Esophagus muscularis mucosa (tissue), 4 donors: ENCODE data around the gene ARL4C. TPM values are rescaled to one million over a fixed set of nuclear protein-coding genes. Genes with fewer than 3 reads are reported as not detected.

Source experiments
- DNase-seq: peaks from one replicate; pipeline ENCODE4 v3.0.0-alpha.2; 2017; ENCODE audit errors: extremely low spot score
- H3K27ac ChIP-seq, 4 donors: fragments of 200-600 bp; sonication (generic); replicated peaks in 1 of 4; 1 replicate in 3 of 4; 2 replicates in 1 of 4; pipeline ENCODE4 v1.5.1; 2016 to 2019; ENCODE audit warnings: mild to moderate bottlenecking in 1 of 4
- H3K27me3 ChIP-seq, 4 donors: fragments of 200-600 bp; sonication (generic); one replicate each; pipeline versions ENCODE4 v1.5.1 to v1.6.0; 2016 to 2019
- H3K36me3 ChIP-seq, 4 donors: fragments of 200-600 bp; sonication (generic); one replicate each; pipeline ENCODE4 v1.5.1; 2016 to 2019
- H3K4me1 ChIP-seq, 4 donors: fragments of 200-600 bp; sonication (generic); one replicate each; pipeline ENCODE4 v1.5.1; 2016 to 2019
- H3K4me3 ChIP-seq, 4 donors: fragments of 200-600 bp; sonication (generic); 1 replicate in 2 of 4; 2 replicates in 2 of 4; pipeline ENCODE4 v1.5.1; 2016 to 2019; ENCODE audit warnings: mild to moderate bottlenecking in 4 of 4, moderate library complexity in 1 of 4
- H3K9me3 ChIP-seq, 4 donors: fragments of 200-600 bp; sonication (generic); 1 replicate in 3 of 4; 2 replicates in 1 of 4; pipeline ENCODE4 v1.5.1; 2016 to 2019
- EP300 ChIP-seq: sonication (generic); formaldehyde crosslinking; IDR thresholded peaks from one replicate; pipeline ENCODE4 v1.6.1; 2017; ENCODE audit warnings: antibody characterized with exemption
- POLR2A ChIP-seq: fragments of 450-650 bp; IDR thresholded peaks from one replicate; pipeline ENCODE4 v1.6.1; 2017; ENCODE audit warnings: antibody characterized with exemption, moderate library complexity, mild to moderate bottlenecking, low read depth
- POLR2AphosphoS5 ChIP-seq, 2 donors: sonication (generic); formaldehyde crosslinking; IDR thresholded peaks; one replicate each; pipeline ENCODE4 v1.6.1; 2017; ENCODE audit warnings: antibody characterized with exemption in 2 of 2
- WGBS: methylation state at CpG from one replicate; pipeline ENCODE4 v1.1.5; 2018; 5-methylcytosine and 5-hydroxymethylcytosine counted together
- intact Hi-C: fragments of 100-400 bp; cut with DNase I; formaldehyde crosslinking; loops from one replicate; pipeline ENCODE4 v1.15.1; 2023
- total RNA-seq, 4 donors: library from RNA; depleted of rRNA; stranded (reverse); fragments of >200 nt; gene quantifications; one replicate each; pipeline versions ENCODE4 v1.1.0 to v1.2.1, GENCODE V29; 2016
- TF ChIP-seq, protein P1 (sequence below), 3 experiments: fragments of 200-600 bp in 2 of 3; fragments of 450-650 bp in 1 of 3; sonication (generic) in 2 of 3; IDR thresholded peaks; one replicate each; pipeline ENCODE4 v1.5.1; 2017 to 2019; ENCODE audit warnings: antibody characterized with exemption in 3 of 3, mild to moderate bottlenecking in 2 of 3, moderate library complexity in 1 of 3

The ARL4C gene
- total RNA-seq, 4 donors from 2014 or later: 3.6 to 16.4 (median 5.4) TPM

DNA sequence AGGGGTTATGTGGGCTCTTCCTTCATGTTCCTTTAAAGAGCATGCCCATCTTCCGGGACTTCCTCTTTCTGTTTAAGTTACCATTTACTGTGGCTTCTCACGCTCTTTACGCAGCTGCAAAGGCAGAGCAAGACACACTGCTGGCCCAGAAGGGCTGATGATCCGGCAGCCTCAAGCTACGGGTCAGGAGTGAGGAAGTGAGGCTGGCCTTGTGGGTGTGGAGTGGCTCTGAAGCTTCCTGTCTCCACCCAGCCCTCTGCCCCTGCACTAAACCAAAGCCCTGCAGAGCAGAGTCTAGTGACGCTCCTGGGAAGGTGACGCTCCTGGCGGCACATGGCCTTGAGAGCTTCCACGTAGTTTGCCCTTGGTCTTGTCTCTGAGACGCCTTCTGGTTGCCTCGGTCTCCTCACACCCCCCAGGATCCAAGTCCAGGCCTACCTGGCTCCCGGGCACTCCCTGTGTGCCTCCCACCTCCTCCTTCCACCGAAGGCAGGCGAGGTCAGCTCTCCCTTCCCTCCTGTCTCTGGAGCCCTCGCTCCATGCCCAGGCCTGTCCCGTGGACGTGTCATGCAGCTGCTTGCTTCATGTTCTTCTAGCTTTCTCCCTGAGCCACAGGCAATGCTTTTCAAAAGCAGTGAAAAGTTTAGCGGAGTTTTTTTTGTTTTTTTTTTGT is 50.3 kb downstream of the ARL4C start:
- peak; percentile 93 for DNase-seq
- Histone ChIP-seq H3K27me3 (no peaks in the 10 kb centered on the region), H3K4me1 (peaks cover 12 to 20% (median 17%) of the 10 kb centered on the region in 4 donors), H3K36me3 (no peaks in the 10 kb centered on the region), H3K4me3 (no peak overlapping the region), H3K27ac (peak overlapping the region in 3 of 4 donors; percentile 55 to 60 (median 57)), H3K9me3 (no peaks in the 10 kb centered on the region)
- 85% methylated on average over 18 of the region's 18 CpGs for WGBS
- intact Hi-C loops: no loop called here
- TF ChIP-seq, protein P1, sequence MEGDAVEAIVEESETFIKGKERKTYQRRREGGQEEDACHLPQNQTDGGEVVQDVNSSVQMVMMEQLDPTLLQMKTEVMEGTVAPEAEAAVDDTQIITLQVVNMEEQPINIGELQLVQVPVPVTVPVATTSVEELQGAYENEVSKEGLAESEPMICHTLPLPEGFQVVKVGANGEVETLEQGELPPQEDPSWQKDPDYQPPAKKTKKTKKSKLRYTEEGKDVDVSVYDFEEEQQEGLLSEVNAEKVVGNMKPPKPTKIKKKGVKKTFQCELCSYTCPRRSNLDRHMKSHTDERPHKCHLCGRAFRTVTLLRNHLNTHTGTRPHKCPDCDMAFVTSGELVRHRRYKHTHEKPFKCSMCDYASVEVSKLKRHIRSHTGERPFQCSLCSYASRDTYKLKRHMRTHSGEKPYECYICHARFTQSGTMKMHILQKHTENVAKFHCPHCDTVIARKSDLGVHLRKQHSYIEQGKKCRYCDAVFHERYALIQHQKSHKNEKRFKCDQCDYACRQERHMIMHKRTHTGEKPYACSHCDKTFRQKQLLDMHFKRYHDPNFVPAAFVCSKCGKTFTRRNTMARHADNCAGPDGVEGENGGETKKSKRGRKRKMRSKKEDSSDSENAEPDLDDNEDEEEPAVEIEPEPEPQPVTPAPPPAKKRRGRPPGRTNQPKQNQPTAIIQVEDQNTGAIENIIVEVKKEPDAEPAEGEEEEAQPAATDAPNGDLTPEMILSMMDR (IDR thresholded peaks at IDR 0.05): no peak
- peak; percentile 56 to 58 for TF ChIP-seq POLR2AphosphoS5 (IDR thresholded peaks at IDR 0.05)

DNA sequence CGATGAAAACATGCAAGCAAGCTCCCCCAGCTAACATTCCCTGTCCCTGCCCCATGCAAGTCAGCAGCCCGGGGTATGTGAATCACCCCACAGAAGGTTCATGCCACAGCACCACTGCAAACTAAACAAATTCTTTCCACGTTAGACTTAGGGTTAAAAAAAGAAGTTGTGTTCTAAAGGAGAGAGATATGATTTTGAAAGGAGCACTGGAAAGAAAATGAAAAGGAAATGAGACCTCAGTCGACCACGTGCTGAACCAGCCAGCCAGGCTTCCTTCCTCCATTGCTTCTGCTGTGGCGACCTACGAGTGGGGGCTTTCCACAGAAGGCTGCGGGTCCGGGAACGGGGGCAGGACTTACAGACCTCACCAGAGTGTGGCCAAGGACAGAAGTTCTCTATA is 52.0 kb downstream of the ARL4C start:
- peak in 1 of 2 donors; percentile 14 for TF ChIP-seq POLR2AphosphoS5 (IDR thresholded peaks at IDR 0.05)
- TF ChIP-seq, protein P1 (IDR thresholded peaks at IDR 0.05): no peak
- DNase-seq: no peak
- no peak overlapping the region for H3K4me3 ChIP-seq
- H3K36me3 ChIP-seq: no peaks in the 10 kb centered on the region
- intact Hi-C loops: no loop called here
- H3K9me3 ChIP-seq: no peaks in the 10 kb centered on the region
- peak overlapping the region in 2 of 4 donors; percentile 48 to 65 for H3K27ac ChIP-seq
- H3K4me1 ChIP-seq: peaks cover 12 to 20% (median 17%) of the 10 kb centered on the region in 4 donors
- no peaks in the 10 kb centered on the region for H3K27me3 ChIP-seq
- WGBS: 32% methylated on average over 10 of the region's 10 CpGs

DNA sequence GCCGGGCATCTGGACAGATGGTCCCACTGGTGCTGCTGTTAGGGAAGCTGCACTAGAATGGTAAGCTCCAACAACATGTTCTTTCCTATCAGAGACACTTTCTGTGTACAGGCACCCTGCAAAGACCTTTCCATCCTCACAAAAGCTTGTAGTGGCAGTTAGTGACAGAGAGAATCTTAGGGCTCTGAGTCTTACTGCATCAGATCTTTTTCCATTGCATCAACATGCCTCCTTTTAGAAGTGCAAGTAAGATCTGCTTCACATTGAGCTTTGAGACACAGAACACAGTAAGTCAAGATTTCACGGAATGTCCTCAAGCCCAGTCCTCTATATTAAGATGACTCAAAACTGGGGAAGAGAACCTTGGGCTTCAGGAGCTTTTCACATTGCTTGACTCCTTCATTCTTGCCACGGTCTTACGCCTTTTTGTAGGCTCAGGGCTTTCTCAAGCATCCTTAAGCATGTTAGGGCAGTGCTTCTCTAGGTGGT is 52.6 kb downstream of the ARL4C start:
- Histone ChIP-seq H3K27ac (no peak overlapping the region), H3K27me3 (no peaks in the 10 kb centered on the region), H3K9me3 (no peaks in the 10 kb centered on the region), H3K4me3 (no peak overlapping the region), H3K36me3 (no peaks in the 10 kb centered on the region), H3K4me1 (peaks cover 12 to 20% (median 17%) of the 10 kb centered on the region in 4 donors)
- WGBS: 85% methylated on average over 4 of the region's 4 CpGs
- TF ChIP-seq, protein P1 (IDR thresholded peaks at IDR 0.05): no peak
- TF ChIP-seq POLR2A (no peak), POLR2AphosphoS5 (IDR thresholded peaks at IDR 0.05) (no peak), EP300 (no peak)
- intact Hi-C loops: no loop called here
- no peak for DNase-seq
